HuH-7 (cell line): ENCODE data around the gene BNIP3.
"Not testable (repeated sequence)": the region's sequence is repeated elsewhere in the genome, so short reads cannot be mapped to it uniquely, and the experiment has no call there.

ENCODE experiments used
- DNase-seq: peaks from one replicate; pipeline ENCODE4 v3.0.0; 2011; ENCODE audit warnings: low spot score

Gene BNIP3

DNA sequence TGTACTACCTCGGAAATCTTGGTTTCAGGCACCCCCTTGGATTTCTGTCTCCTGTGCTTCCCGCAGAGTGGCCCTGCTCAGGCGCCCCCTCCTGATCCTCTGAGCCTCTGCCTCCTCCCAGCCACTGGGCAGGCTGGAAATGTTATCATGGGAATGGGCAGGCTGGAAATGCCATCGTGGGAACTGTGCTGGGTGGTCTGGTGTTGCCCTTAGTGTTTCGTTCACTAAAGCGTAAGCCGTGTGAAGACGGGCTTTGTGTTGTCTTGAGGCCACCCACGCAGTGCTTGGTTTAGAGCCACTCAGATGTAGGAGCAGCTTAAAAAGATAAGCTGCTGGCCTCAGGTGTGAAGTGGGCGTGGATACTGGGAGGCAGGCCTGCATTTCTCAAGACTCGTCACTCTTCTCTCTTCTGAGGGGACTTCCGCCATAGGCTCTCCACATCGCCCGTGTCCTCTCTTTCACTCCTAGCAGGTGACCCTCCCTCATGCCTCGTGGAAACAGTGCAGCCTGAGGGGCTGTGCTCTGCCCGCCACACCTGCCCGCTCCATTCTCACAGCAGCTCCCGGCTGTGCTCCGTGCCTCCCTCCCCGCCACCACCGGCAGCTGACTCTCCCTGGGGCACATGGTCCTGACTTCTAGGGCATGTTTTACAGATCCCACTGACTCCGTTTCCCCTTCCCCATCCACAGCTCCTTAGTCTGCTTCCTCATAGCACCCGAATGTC, 52.4 kb downstream of the BNIP3 start:
- DNase-seq: no peak

DNA sequence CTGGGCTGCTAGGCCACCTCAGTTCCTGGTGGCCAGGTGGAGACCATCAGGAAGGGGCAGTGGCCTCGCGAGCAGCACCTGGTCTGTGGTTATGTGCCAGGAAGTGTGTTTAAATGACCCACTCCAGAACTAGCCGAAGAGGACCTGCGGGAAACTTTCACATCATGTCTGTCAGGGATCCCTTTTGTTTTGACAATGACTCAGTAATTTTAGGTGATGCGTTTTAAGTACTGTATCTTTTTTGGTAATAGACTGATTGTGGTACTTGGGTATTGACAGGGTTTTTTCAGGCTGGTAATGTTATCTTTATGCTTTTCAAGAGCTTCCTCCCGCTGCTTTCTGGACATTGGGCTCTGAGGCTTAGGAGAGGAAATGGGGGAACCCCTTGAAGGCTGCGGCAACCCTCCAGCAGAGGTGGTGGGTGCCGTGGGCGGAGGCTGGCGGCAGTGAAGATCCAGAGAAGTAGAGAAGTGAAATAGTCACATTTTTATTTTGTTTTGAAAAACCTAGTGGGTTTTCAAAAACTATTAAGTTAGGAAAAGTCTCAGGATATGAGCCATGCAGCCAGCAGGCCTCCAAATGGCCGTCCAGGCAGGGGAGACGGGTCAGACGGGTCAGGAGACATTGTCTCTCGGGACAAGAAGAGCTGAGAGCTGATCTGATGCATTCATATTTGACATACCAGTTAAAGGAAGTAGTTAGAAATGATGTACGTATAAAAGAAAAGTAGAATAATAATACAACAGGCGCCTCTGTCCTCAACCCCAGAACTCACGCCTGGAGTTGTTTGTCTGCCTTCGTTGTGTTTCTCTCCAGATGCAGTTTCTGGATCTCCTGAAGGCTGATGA, 53.3 kb downstream of the BNIP3 start:
- no peak for DNase-seq

DNA sequence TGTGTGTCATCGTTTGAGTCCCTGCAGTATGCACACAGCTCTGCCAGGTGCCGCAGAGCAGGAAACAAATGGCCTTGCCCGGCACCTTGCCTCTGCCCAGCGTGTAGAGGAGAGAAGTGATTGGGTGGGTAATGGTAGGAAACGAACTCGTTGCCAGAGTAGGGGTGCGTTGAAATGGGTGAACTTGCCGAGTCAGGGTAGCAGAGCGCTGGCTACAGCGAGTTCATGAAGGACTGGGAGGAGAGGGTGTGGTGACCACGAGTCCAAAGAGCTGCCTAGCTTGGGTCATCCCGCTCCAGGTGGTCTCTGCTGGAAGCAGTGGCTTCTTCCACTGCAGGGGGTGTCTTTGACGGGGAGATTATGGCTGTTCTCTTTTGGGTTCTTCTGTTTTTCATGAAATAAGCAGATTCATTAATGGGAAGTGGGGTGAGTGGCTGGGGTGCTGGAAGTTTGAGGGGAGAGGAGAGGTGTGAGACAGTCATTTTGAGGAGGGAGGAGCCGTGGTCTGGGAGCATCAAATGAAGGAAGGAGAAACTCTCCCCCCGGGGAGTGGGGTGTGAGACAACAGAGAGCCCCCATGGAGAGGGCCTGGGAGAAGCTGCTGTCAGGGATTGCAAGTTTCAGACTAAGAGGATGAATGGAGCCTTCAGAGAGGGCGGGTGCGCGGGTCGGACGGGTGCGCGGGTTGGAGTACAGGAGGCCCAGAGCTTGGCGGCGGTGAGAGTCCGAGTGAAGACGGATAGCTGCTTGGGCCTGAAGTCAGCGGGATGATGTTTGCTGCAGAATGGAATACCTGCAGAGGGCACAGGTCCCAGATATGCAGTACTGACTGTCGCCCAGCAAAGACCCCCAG, 54.8 kb downstream of the BNIP3 start:
- no peak for DNase-seq

DNA sequence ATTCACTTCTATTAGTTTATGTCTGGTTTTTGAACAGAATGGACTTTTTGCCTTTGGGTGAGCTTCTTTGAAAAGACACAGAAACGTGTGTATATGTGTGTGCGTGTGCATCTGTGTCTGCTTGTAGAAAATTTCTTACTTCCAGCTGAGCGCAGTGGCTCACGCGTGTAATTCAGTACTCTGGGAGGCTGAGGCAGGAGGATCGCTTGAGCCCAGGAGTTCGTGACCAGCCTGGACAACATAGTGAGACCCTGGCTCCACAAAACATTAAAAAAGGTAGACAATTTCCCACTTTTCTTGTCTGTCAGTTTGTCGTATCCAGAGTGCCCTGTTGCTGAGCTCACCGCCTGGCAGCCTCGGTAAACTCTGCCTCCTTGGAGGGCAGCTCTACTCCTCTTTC, 55.5 kb downstream of the BNIP3 start:
- DNase-seq: no peak

DNA sequence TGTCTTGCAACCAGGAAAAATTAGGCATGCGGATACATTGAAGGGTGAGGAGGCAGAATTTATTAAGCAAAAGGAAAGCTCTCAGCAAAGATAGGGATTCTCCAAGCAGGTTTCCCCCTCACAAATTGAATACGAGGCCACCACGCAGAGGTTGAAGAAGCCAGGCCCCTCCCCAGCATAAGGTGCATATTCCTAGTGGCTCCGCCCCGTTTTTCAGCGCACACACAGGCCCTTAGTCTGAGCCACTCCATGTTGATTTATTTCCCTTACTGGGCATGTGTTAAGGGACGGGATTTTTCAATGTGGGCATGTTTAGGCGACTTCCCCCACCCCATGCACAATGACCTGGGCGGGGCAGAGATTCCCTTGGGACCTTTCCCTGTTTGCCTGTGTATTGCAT, 56.0 kb downstream of the BNIP3 start:
- DNase-seq: no peak

DNA sequence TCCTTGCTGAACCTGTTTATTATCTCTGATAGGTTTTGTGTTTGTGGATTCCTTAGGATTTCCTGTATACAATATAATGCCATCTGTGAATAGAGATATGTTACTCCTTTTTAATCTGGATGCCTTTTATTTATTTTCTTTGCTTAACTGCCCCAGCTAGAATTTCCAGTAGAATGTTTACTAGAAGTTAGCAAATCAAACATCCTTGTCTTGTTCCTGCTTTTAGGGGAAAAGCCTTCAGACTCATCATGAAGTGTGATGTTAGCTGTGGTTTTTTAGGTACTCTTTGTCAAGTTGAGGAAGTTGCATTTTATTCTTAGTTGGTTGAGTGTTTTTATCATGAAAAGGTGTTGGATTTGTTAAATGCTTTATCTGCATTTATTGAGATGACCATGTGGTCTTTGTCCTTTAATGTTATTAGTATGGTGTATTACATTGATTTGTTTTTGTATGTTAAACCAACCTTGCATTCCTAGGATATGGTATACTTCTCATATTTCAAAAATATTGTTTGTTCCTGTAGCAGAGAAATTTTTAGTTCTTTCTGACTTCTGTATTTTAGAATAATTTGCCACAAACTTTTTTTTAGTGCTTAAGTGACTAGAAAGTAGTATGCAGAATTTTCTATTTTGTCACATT, 56.6 kb downstream of the BNIP3 start:
- no peak for DNase-seq

DNA sequence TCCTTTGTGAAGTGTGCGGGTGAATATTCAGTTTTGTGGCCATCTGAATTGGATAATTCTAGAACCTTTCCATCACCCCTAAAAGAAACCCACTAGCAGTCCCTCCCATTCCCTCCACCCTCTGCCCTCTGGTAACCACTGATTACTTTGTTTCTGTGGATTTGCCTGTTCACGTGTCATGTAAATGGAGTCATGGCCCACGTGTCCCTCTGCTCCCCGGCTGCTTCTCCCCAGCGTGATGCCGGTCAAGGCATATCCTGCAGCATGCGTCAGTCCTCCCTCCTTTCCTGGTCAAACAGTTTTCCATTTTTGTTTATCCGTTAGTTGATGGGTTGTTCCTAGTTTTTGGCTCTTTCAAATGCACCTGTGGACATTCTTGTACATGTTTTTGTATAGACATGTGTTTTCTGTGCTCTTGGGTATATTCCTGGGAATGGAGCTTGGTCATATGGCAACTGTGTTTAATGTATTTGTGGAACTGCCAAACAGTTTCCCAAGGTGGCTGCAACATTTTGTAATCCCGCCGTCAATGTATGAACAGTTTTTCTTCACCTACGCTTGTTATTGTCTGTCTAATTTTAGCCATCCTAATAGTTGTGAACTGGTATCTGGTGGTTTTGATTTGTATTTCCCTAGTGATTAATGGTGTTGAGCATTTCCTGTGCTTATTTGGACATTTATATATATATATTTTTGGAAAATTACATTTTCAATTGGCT, 58.5 kb downstream of the BNIP3 start:
- DNase-seq: no peak

DNA sequence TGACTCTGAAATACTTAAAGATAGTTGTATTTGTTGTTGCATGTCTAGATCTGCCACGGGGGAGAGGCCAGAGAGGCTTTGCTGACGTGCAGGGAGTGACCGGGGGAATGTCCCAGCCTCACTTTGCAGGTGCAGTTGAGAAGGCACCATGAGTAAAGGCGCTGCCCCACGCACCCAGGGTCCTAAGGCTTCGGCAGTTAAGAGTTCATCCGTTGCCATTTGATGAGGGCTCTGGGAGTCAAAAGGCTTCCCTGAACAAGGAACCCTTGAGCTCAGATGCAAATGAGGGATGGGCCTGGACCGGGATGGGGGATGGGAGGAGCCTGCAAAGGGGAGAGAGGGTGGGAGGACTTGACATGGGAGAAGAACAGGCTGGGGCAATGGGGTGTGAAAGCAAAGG, 60.5 kb downstream of the BNIP3 start:
- DNase-seq: no peak

DNA sequence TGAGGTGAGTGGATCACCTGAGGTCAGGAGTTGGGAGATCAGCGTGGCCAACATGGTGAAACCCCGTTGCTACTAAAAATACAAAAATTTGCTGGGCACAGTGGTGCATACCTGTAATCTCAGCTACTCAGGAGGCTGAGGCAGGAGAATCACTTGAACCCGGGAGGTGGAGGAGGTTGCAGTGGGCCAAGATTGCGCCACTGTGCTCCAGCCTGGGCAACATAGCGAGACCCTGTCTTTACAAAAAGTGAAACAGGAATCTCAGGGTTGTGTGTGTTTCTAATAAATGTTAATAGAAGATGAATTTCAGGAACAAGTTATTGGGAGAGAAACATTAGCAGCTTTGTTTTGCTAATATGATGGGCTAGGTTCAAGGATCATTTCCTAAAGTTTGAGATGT, 61.0 kb downstream of the BNIP3 start:
- no peak for DNase-seq

DNA sequence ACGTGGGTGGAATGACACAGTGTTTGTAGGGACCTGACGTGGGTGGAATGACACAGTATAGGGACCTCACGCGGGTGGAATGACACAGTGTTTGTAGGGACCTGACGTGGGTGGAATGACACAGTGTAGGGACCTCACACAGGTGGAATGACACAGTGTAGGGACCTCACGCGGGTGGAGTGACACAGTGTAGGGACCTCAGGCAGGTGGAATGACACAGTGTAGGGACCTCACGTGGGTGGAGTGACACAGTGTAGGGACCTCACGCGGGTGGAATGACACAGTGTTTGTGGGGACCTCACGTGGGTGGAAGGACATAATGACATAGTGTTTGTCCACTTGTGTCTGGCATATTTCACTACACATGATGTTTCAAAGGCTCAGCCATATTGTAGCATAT, 61.6 kb downstream of the BNIP3 start:
- no peak for DNase-seq

DNA sequence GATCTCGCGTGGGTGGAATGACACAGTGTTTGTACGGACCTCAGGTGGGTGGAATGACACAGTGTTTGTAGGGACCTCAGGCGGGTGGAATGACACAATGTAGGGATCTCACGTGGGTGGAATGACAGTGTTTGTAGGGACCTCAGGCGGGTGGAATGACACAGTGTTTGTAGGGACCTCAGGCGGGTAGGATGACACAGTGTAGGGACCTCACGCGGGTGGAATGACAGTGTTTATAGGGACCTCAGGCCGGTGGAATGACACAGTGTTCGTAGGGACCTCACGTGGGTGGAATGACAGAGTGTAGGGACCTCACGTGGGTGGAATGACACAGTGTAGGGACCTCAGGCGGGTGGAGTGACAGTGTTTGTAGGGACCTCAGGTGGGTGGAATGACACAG, 62.3 kb downstream of the BNIP3 start:
- DNase-seq: not testable (repeated sequence)
